GM18502 (cell line): Measurements from ENCODE around the gene PTK6.
"Not testable (repeated sequence)": the region's sequence is repeated elsewhere in the genome, so short reads cannot be mapped to it uniquely, and the experiment has no call there.

ENCODE experiments used
- ATAC-seq: cut with Tn5 transposase; IDR thresholded peaks from one replicate; pipeline ENCODE4 v1.9.1; 2021; ENCODE audit warnings: mild to moderate bottlenecking; ENCODE audit not compliant: unreplicated experiment, poor library complexity

The PTK6 gene

DNA sequence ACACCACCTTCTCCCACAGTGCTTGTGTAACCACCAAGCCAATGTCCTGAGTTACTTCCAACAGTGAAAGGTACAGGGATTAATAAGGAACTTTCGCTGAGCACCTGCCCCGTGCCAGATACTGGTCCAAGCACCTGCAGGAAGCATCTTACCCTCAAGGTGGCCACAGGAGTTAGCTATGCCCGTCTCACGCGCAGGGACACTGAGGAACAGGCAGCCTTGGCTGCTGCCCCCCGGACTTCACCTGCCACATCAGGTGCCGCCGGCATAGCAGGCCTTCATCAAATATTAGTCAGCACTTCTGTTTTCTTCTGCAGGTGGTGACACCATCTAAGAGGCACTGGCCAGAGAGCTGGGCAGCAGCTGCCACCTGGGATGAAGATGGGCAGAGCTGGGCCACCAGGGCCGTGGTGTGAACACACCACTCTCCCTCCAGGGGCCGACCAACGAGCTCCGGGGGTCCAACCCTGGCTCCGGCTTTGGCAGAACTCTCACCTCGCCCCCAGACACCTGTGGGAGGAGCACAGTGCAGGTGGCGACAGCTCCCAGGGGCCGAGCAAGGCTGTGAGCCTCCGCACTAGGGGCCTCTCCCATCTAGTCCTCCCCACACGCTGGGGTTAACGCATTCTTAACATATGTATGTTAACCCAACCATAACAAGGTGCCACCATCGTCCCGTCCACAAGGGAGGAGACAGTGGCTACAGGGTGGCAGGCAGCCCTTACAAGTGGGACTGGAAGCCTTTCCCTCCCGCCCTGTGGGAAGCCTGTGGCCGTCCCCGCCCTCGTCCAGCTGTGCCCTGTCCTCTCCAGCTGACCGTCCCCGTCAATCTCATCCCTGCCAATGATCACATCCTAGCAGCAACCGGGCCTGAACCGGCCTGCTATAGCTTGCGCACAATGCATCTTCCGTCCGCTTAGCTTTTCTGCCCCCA lies 19.5 kb downstream of the PTK6 start:
- ATAC-seq = no peak

DNA sequence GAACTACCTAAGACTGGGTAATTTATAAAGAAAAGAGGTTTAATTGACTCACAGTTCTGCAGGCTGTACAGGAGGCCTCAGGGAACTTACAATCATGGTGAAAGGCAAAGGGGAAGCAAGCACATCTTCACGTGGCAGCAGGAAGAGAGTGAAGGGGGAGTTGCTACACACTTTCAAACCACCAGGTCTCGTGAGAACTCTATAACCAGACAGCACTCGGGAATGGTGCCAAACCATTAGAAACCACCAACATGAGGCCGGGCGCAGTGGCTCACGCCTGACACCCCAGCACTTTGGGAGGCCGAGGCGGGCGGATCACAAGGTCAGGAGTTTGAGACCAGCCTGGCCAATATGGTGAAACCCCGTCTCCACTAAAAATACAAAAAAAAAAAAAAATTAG lies 22.7 kb downstream of the PTK6 start:
- ATAC-seq = not testable (repeated sequence)

DNA sequence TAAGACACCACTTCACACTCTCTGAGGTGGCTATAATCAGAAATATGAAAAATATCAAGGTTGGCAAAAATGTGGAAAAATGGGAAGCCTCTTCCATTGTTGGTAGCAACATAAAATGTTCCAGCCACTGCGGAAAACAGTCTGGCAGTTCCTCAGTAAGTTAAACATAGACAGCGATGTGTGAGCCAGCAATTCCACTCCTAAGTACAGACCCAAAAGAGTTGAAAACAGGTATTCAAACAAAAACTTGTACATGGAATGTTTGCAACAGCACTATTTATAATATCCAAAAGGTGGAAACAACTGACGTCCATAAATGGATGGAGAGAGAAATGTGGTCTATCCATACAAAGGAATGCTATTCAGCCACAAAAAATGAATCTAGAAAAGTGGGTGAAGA lies 24.0 kb downstream of the PTK6 start:
- ATAC-seq = no peak

DNA sequence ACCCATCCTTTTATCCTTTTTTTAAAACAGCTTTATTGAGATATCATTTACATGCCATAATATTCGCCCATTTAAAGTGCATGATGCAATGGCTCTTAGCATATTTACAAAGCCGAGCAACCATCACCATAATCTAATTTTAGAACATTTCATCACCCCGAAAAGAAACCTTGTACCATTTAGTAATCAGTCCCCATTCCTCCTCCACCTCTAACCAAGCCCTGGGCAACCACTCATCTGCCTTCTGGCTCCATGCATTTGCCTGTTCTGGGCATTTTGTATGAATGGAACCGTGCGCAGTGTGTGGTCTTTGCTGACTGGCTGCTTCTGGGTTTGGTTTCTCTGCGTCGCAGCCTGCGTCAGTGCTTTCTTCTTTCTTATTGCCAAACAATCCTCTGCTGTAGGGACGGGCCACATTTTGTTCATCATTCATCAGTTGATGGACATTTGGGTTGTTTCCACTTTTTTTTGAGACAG lies 28.1 kb downstream of the PTK6 start:
- no peak for ATAC-seq

DNA sequence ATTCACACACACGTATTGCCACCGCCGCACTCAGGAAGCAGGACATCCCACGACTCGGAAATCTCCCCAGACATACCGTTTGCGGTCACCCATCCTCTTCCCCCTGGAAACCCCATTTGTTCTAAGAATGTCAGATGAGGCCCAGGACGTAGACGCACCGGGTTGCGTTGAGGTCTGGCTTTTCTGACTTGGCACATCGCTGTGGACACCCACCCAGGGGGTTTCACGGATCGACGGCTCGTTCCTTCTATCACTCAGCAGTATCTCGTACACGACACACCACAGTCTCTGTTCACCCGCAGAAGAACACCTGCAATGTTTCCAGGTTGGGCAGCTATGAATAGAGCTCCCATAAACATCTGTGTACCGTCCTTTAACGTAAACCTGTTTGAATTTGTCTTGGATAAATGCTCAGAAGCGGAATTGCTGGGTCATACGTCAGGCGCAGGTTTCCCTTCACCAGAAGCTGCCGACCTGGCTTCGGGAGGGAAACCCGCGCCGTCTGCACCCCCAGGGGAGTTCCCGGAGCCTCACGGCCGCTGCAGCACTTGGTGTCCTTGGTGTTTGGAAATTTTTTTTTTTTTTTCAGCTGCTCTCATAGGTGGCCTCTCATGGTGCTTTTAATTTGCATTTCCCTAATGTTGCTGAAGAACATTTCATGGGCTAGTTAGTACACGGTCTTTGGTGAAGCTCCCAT lies 29.0 kb downstream of the PTK6 start:
- no peak for ATAC-seq

DNA sequence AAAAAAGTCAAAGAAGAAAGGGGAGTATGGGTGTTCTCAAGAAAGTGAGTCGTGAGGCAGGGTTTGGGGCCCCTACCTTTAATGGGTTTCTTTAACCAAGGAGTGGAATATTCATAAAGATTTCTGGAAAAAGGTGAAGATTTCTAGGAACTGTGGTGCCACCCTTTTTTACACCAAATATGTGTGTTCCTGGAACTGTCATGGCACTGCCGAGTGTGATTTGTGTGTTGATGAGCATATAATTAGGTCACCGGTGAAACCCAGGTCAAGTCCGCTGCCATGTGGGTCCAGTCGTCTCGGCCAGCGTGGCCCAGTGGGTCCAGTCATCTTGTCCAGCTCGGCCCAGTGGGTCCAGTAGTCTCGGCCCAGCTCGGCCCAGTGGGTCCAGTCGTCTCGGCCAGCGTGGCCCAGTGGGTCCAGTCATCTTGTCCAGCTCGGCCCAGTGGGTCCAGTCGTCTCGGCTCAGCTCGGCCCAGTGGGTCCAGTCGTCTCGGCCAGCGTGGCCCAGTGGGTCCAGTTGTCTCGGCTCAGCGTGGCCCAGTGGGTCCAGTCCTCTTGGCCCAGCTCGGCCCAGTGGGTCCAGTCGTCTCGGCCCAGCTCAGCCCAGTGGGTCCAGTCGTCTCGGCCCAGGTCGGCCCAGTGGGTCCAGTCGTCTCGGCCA lies 30.0 kb downstream of the PTK6 start:
- no peak for ATAC-seq

DNA sequence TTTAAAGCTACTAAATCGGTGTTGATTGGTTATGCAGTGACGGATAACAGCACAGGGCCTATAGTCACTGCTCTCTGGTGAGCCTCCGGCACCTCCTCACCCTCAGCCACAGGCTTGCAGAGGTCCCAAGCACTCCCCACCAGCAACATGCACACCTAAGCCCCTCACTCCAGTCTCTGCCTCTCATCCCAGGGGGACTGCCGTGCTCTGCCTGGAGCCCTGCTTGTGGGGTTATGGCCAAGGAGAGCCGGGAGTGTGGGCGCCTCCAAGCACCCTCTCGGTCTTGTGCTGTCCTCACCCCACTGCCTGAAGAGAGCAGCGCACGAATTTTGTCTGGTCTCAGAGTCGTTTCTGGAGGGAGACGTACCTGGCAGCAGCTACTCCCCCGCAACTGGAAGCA lies 31.5 kb downstream of the PTK6 start:
- no peak for ATAC-seq

DNA sequence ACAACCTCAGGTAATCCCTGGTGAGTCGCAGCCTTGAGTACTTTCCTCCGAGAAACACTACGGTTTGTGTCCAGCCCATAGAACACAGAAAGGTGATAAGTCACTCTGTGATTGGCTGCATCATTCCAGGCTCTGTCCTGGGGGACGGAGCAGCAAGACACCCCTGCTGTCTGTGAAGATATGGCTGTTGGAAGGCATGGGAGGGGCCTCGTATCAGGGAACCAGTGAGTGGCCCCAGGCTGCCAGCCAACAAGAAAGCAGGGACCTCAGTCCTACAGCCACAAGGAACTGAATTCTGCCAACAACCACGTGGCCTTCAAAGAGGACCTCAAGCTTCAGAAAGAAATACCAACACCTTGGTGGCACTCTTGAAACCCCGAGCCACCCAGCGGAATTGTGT lies 31.9 kb downstream of the PTK6 start:
- no peak for ATAC-seq

DNA sequence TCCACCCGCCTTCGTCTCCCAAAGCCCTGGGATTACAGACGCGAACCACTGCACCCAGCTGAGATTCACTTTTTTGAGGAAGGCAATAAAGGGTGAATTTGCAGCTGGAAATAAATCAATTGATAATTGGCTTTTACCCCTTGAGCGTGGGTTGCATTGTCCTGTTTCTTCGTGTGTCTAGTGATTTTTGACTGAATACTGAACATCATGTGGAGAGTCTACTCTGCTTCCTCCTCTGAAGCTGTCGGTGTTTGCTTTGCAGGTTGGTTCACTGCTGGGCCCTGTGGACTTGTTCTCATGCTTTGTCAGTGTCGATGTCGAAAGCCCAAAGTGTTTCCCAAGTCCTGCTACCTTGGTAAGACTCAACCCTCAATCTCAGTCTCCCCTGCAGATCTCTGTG lies 32.5 kb downstream of the PTK6 start:
- no peak for ATAC-seq

DNA sequence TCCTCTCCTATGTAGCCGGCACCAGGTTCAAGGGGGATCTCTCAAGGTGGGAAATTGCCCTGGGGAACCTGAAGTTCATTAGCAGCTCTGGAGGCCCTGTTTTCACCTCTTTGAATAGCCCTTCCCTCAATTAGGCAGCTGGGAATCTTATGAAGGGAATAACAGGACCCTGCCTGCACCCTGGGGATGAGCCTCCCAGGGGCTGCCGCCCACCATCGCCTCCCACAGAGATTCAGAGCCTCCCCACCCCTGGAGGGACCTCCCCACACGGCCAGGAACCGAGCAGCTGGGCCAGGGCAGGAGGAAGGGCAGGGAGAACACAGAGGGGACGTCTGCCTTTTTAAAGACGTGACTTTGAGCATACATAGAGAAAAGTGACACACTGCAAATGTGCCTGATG lies 33.7 kb downstream of the PTK6 start:
- no peak for ATAC-seq

DNA sequence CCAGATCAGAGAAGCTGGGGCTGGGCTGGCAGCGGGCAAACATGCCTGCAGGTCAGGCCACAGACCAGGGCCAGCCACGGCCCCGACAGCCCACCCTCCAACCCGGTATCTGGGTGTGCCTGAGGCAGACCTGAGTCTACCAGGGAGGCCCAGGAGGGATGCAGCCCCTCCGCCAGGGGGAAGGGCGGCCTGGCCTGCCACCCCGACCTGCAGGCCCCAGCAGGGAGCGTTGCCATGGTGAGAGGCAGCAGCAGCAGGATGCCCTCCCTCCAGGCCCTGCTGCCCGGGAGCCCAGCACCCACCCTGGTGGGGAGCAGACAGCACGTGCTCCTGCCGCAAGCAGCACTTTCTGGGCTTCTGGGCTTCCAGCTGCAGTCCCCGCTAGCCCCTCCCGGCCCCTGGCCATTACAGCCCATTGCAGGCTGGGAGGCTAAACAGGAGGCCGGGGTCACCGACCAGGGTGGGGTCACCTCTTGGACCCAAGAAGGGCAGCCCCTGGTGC lies 34.5 kb downstream of the PTK6 start:
- ATAC-seq = no peak

DNA sequence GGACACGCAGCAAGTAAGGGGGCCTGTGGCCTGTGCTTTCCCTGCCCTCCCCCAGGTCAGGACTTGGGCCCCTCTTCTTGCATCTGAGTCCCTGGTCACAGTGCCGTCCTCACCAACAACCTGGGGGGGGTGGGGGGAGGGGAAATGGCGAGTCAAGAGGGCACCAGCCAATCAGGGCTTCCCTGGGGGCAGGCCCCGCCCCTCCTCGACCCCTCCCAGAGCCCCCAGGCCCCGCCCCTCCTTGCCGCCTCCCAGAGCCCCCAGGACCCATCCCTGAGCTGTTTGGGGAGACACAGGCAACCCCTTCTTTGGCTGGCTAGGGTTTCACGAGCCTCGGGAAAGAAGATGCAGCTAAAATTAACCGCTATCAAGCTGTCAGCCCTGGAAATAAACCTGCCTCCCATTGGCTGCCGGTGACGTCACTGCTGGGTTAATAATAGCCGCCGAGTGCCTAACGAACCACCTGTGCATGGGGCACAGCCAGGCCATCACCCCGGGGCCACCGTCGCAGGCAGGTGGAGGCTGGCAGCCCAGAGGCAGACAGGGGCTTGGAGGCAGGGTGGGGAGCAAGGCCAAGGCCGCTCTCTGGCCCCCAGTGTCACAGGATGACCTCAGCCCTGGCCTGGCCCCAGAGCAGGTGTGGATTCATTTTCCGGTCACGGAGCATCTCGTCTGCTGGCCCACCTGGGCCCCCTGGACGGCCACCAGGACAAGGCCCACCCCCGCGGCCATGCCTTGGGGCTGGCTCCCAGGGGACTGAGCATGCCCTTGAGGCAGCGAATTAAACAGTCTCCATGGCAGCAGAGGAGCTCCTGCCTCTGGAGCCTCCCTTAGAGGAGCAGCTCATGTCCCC lies 35.1 kb downstream of the PTK6 start:
- no peak for ATAC-seq

DNA sequence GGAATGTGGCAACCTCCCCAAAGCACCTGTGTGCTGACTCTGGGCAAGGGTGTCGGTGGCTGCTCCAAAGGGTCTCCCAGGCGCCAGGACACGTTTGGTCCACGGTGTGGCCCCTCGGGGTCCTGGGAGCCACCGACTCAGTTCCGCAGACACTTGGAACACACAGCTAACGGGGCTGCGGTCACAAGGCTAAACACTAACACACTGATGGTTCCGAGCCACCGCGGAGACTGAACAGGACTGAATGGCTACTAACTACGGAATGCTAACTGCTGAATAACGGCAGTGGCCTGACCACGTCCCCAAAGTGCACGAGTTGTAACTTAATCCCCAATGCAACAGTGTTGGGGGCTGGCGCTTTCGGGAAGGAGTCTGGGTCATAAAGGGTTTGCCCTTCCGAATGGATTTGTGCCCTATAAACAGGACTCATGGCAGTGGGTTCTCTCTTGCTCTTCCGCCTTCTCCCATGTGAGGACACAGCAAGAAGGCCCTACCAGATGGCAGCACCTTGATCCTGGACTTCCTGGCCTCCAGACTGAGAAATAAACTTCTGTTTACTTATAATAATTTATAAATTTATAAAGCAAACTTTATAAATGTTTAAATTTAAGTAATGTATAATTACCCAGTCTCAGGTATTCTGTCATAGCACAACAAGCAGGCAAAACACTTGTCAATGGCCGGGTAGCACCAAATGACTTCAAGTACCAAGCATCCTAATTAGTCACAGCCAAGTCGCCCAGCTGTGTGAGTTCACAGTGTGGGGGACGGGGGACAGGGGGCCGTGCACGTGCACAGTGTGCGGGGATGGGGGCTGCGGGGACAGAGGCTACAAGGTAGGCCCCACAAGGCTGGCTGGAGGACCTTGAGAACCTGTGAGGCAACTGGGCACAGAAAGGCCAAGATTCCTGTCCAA lies 36.0 kb downstream of the PTK6 start:
- ATAC-seq = no peak

DNA sequence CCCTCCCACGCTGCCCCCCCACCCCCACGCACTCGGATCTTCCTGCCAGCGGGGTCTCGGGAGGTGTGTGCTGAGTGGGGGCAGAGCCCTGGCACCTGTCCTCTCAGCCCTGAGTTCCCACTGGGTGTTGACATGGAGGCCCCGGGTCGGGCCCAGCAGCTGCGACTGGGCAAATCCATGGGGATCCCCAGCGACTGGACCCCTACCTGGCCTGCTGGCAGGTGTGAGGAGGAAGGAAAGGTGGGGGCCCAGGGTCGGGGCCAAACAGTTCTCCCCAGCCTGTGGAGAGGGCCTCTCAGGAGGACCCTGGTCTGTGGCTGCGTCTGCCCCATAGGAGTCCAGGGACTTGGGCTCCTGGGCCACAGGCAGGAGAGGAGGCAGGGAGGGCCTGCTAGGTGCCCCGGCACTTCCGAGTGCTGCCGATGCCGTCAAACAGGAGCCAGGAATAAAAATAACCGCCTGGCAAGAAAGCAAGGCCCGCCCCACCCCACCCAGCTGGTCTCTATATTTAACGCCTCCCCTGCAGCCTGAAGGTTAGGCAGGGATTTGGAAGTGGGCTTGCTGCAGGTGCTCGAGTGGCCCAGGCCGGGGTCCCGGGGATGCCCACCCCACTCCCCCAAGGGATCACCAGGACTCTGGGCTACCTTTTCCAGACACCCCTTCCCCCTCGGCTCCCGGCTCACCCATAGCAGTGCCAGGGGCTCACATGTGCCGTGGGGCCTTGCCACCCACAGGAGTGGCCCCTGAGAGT lies 36.9 kb downstream of the PTK6 start:
- ATAC-seq = no peak

DNA sequence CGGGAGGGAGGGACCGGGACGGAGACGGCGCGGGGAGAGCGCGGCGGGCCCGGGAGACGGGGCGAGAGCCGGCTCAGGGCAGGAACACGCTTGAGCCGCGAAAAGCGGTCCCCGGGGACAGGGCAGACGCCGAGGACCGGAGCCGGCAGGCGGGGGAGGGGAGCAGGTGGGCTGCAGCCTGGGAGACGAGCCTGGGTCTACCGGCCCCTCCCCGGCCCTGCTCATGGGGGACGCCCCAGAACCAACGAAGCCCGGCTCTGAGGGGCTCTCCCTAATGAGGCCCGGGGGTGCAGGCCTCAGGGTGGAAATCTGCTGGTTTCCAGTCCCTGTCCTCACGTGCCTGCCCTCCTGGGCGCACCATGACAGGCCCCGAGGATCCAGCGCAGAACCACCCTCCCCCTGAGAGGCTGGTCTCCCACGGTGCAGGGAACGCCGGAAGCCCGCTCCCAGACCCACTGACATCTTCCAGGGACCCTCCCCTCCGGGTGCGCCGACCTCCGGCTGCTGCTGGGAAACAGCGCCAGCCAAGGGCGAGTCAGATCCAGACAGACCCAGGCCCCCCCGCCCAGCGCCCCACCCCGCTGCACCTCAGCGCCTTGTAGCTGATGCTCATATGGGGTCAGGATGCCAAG lies 37.7 kb downstream of the PTK6 start:
- no peak for ATAC-seq

DNA sequence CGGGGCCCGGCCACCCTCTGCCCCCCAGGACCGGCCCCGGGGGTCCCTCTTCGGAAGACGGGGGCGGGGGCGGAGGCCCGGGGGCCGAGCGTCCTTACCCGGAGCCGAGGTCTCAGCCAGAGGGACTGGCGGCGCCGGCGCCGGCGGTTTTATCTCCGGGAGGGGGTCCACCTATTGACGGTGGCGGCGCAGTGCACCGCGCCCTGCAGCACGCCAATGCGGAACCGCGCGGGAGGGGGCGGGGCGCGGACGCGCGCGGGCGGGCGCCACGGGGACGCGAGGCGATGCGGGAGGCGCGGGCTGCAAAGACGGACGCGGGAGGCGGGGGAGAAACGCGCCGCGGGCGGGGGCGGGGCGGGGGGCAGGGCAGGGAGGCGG lies 38.2 kb downstream of the PTK6 start, which contains the start of gene EEF1A2:
Gene EEF1A2 (minus strand): TSS at position 124 of the 378 bp plus-strand sequence. CDS start 1,320 bp downstream, outside the sequence.
- ATAC-seq = no peak
